Chondrocyte (in vitro differentiated cells): ENCODE data around the gene EEF2. TPM values are rescaled to one million over a fixed set of nuclear protein-coding genes. Genes with fewer than 3 reads are reported as not detected.

ENCODE experiments used
- DNase-seq: peaks from one replicate; pipeline ENCODE4 v3.0.0; 2021; ENCODE audit warnings: mixed read lengths, low spot score
- H3K27ac Mint-ChIP-seq: one replicate; pipeline ENCODE4 v1.8.0; 2021; ENCODE audit warnings: mild to moderate bottlenecking, moderate library complexity, mixed read lengths; ENCODE audit not compliant: unreplicated experiment
- H3K27me3 Mint-ChIP-seq: 2 replicates; pipeline ENCODE4 v1.8.0; 2021; ENCODE audit warnings: low read depth, mixed read lengths
- H3K36me3 Mint-ChIP-seq: 2 replicates; pipeline ENCODE4 v1.8.0; 2021; ENCODE audit warnings: low read depth, mixed read lengths
- H3K4me1 Mint-ChIP-seq: 2 replicates; pipeline ENCODE4 v1.8.0; 2021; ENCODE audit warnings: low read depth, mild to moderate bottlenecking, mixed read lengths
- H3K4me3 Mint-ChIP-seq: one replicate; pipeline ENCODE4 v1.8.0; 2021; ENCODE audit warnings: mild to moderate bottlenecking, moderate library complexity, mixed read lengths; ENCODE audit not compliant: unreplicated experiment
- H3K9me3 Mint-ChIP-seq: 2 replicates; pipeline ENCODE4 v1.8.0; 2021; ENCODE audit warnings: low read depth, mixed read lengths
- total RNA-seq: library from RNA; stranded (reverse); gene quantifications from 3 replicates; pipeline ENCODE4 v1.2.1, GENCODE V29; 2021
- TF ChIP-seq, protein P1 (sequence below): fragments of 200-600 bp; sonication (generic); IDR thresholded peaks from 2 replicates; pipeline ENCODE4 v1.5.0; 2021; ENCODE audit warnings: antibody characterized with exemption, mild to moderate bottlenecking, moderate library complexity

The EEF2 gene
- total RNA-seq, 1 donor from 2014 or later, result 2,370 TPM

DNA sequence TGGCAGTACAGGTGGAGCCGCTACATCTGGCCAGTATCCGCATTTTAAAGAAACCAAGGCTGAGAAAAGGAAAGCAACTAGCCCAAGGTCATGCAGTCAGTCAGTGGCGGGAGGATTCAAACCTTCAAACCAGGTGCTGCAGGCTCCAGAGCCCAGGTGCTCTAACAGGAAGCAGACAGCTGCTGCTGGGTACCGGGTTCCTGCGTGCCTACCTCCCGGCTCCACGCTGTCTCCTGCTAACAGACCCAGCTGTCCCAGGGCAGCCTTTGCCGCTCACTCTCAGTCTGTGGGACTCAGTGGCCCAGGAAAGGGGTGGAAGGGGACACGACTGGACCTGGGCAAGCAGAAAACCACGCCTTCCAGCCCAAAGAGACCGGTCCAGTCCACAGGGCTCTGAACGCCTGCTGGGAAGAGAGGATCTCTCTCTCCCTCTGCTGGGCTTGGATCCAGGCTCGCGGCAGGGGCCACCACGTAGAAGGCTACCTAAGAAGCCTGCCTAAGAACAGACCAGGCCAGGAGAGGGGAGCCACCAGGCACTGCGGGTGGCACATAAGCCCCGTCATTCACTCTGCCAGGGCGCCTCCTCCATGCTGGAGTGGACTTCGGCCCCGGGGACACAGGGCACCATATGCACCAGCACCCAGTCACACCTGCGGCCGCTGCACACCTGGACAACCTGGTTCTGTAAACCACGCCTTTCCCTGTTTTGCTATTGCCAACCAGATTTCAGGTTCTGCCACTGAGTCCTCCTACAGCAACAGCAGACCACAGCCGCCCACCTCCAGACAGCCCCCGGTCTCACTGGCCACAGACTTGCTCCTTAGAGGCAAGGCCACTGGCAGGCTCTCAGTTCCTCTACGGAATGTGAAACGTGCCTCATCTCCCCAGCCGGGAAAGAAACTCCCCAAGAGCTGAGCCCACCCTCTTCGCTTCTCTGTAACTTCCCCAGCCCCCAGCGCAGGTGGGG is 18.9 kb downstream of the EEF2 start:
- Mint-ChIP-seq H3K27ac (peak overlapping the region; percentile 65), H3K4me1 (peaks cover 46% of the 10 kb centered on the region), H3K27me3 (no peaks in the 10 kb centered on the region), H3K4me3 (no peak overlapping the region), H3K9me3 (no peaks in the 10 kb centered on the region), H3K36me3 (peaks cover 25% of the 10 kb centered on the region)
- DNase-seq, result no peak
- TF ChIP-seq, protein P1, sequence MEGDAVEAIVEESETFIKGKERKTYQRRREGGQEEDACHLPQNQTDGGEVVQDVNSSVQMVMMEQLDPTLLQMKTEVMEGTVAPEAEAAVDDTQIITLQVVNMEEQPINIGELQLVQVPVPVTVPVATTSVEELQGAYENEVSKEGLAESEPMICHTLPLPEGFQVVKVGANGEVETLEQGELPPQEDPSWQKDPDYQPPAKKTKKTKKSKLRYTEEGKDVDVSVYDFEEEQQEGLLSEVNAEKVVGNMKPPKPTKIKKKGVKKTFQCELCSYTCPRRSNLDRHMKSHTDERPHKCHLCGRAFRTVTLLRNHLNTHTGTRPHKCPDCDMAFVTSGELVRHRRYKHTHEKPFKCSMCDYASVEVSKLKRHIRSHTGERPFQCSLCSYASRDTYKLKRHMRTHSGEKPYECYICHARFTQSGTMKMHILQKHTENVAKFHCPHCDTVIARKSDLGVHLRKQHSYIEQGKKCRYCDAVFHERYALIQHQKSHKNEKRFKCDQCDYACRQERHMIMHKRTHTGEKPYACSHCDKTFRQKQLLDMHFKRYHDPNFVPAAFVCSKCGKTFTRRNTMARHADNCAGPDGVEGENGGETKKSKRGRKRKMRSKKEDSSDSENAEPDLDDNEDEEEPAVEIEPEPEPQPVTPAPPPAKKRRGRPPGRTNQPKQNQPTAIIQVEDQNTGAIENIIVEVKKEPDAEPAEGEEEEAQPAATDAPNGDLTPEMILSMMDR, result no peak

- Mint-ChIP-seq H3K27me3 (no peaks in the 10 kb centered on the region), H3K36me3 (peaks cover 27% of the 10 kb centered on the region), H3K4me3 (no peak overlapping the region), H3K27ac (no peak overlapping the region), H3K4me1 (peaks cover 38% of the 10 kb centered on the region), H3K9me3 (no peaks in the 10 kb centered on the region)
- TF ChIP-seq, protein P1, result no peak
- DNase-seq, result no peak
Observed at GRCh38 chr19:3964256-3965194, 20.7 kb downstream of the EEF2 start.

- H3K36me3 Mint-ChIP-seq, result peaks cover 27% of the 10 kb centered on the region
Observed at GRCh38 chr19:3963458-3964255, 21.6 kb downstream of the EEF2 start.

DNA sequence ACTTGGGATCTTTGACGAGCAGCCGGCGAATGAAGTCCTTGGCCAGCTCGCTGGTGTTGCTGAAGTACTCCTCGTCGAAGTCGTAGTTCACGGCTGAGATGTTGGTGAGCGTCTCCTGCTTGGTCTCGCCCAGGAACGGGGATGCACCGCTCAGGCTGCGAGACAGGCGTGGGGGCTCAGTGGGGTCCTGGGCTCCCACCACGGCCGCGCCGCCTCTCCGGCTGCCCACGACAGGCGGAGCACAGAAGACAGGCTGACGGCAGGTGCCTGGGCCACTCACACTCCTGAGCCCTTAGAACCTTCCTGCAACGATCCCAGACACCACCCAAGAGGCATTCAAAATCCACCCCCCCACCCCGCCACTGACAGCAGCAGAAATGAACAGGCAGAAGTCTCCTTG is 24.3 kb downstream of the EEF2 start:
- H3K4me3 Mint-ChIP-seq, result no peak overlapping the region
- H3K9me3 Mint-ChIP-seq, result no peaks in the 10 kb centered on the region
- H3K4me1 Mint-ChIP-seq, result peaks cover 12% of the 10 kb centered on the region
- no peak for DNase-seq
- H3K27ac Mint-ChIP-seq, result no peak overlapping the region
- H3K36me3 Mint-ChIP-seq, result peaks cover 22% of the 10 kb centered on the region
- no peaks in the 10 kb centered on the region for H3K27me3 Mint-ChIP-seq
- TF ChIP-seq, protein P1, result no peak

More at GRCh38 chr19:3963458-3964255, 21.6 kb downstream of the EEF2 start:
- no peaks in the 10 kb centered on the region for H3K9me3 Mint-ChIP-seq
- no peak for DNase-seq
- peaks cover 29% of the 10 kb centered on the region for H3K4me1 Mint-ChIP-seq
- H3K27me3 Mint-ChIP-seq, result no peaks in the 10 kb centered on the region
- H3K27ac Mint-ChIP-seq, result no peak overlapping the region
- H3K4me3 Mint-ChIP-seq, result no peak overlapping the region
- TF ChIP-seq, protein P1, result no peak
